ENCODE measurements around the gene BIN1. TPM values are rescaled to one million over a fixed set of nuclear protein-coding genes. Genes with fewer than 3 reads are reported as not detected.

Gene BIN1
- polyA plus RNA-seq, 1 of the 3 experiments (the other 2 are of a cell fraction) = 40.3 TPM

GRCh38 chr2:127022817-127023216, 84.1 kb downstream of the BIN1 start:
- WGBS (ENCODE audit: low lambda C conversion rate) = 89% methylated on average over 10 of the region's 10 CpGs
- no peak overlapping the region for H3K4me2 ChIP-seq
- ChIA-PET CTCF (interaction anchor here (0.7 to 1.3 kb wide), 5 partner anchors 9 to 228 kb away, joined by 3 to 5 read pairs (median 3); no protein-coding TSS in a partner anchor), POLR2A (no interaction called here)
- H3K4me3 ChIP-seq (ENCODE audit: low read depth in 2 of 2, low read length in 1 of 2) = no peak overlapping the region
- no peaks in the 10 kb centered on the region for H3K79me2 ChIP-seq (ENCODE audit: insufficient read depth)
- no peak overlapping the region for H3K9ac ChIP-seq
- no peaks in the 10 kb centered on the region for H3K9me2 ChIP-seq
- H3K4me1 ChIP-seq (ENCODE audit: control insufficient read depth in 1 of 2, insufficient read depth in 2 of 2, low read depth in 1 of 2, low read length in 1 of 2) = peaks cover 0 to 11% of the 10 kb centered on the region in 2 experiments; a peak in 2 of 4 replicates
- peaks cover 4% of the 10 kb centered on the region for H3F3A ChIP-seq (replicated peaks; ENCODE audit: insufficient read depth)
- DNase-seq = no peak
- no peak overlapping the region for H3K27ac ChIP-seq (ENCODE audit: low read depth in 2 of 2, low read length in 1 of 2)
- H4K20me1 ChIP-seq (ENCODE audit: insufficient read depth) = no peaks in the 10 kb centered on the region
- peaks cover 3% of the 10 kb centered on the region; the same call in 1 of the 2 replicates for H3K9me3 ChIP-seq
- no peaks in the 10 kb centered on the region for H3K36me3 ChIP-seq (replicated peaks in 1 of 2; ENCODE audit: control insufficient read depth in 1 of 2, insufficient read depth in 2 of 2, low read length in 1 of 2)
- H3K27me3 ChIP-seq (ENCODE audit: insufficient read depth) = peaks cover 22% of the 10 kb centered on the region
- no peak overlapping the region for H2AFZ ChIP-seq (ENCODE audit: low read depth)
- TF ChIP-seq CTCF (IDR thresholded peaks at IDR 0.05) (no peak), NRF1 (IDR thresholded peaks at IDR 0.05; ENCODE audit: low read depth, low read length) (no peak), MEF2A (IDR thresholded peaks at IDR 0.05; ENCODE audit: borderline replicate concordance, low read depth) (no peak), EZH2phosphoT487 (IDR thresholded peaks at IDR 0.05; ENCODE audit: borderline replicate concordance, low read depth) (no peak), YY1 (IDR thresholded peaks at IDR 0.05; ENCODE audit: low read depth) (no peak), NFIC (IDR thresholded peaks at IDR 0.05; ENCODE audit: borderline replicate concordance) (no peak), ELF1 (IDR thresholded peaks at IDR 0.05) (no peak)

GRCh38 chr2:127020536-127020935, 86.4 kb downstream of the BIN1 start:
- H3K27ac ChIP-seq (ENCODE audit: low read depth in 2 of 2, low read length in 1 of 2) = no peak overlapping the region
- DNase-seq = no peak
- H3K4me3 ChIP-seq (ENCODE audit: low read depth in 2 of 2, low read length in 1 of 2) = no peak overlapping the region
- no peaks in the 10 kb centered on the region for H4K20me1 ChIP-seq (ENCODE audit: insufficient read depth)
- WGBS (ENCODE audit: low lambda C conversion rate) = 42% methylated on average over 3 of the region's 3 CpGs
- peaks cover 3% of the 10 kb centered on the region; the same call in 1 of the 2 replicates for H3K9me3 ChIP-seq
- peaks cover 22% of the 10 kb centered on the region for H3K27me3 ChIP-seq (ENCODE audit: insufficient read depth)
- H2AFZ ChIP-seq (ENCODE audit: low read depth) = no peak overlapping the region
- H3F3A ChIP-seq (replicated peaks; ENCODE audit: insufficient read depth) = peaks cover 4% of the 10 kb centered on the region
- CTCF ChIA-PET = interaction anchor here (1.5 kb wide), 1 partner anchor 29 kb away, joined by 3 read pairs; no protein-coding TSS in a partner anchor
- POLR2A ChIA-PET = no interaction called here
- no peaks in the 10 kb centered on the region for H3K36me3 ChIP-seq (replicated peaks in 1 of 2; ENCODE audit: control insufficient read depth in 1 of 2, insufficient read depth in 2 of 2, low read length in 1 of 2)
- H3K4me1 ChIP-seq (ENCODE audit: control insufficient read depth in 1 of 2, insufficient read depth in 2 of 2, low read depth in 1 of 2, low read length in 1 of 2) = peaks cover 0 to 8% of the 10 kb centered on the region in 2 experiments; a peak in 1 of 4 replicates
- H3K9me2 ChIP-seq = no peaks in the 10 kb centered on the region
- no peak overlapping the region for H3K9ac ChIP-seq
- H3K4me2 ChIP-seq = no peak overlapping the region
- TF ChIP-seq TCF12 (IDR thresholded peaks at IDR 0.05) (no peak), NRF1 (IDR thresholded peaks at IDR 0.05; ENCODE audit: low read depth, low read length) (no peak), TAF1 (IDR thresholded peaks at IDR 0.05; ENCODE audit: borderline replicate concordance, low read depth, low read length) (no peak), EZH2phosphoT487 (IDR thresholded peaks at IDR 0.05; ENCODE audit: borderline replicate concordance, low read depth) (no peak)
- H3K79me2 ChIP-seq (ENCODE audit: insufficient read depth) = no peaks in the 10 kb centered on the region

GRCh38 chr2:127017548-127017947, 89.4 kb downstream of the BIN1 start:
- H3K79me2 ChIP-seq (ENCODE audit: insufficient read depth) = no peaks in the 10 kb centered on the region
- no peak overlapping the region for H3K4me3 ChIP-seq (ENCODE audit: low read depth in 2 of 2, low read length in 1 of 2)
- H3K27ac ChIP-seq (ENCODE audit: low read depth in 2 of 2, low read length in 1 of 2) = no peak overlapping the region
- ChIA-PET POLR2A (no interaction called here), CTCF (interaction anchor here (0.9 to 1.4 kb wide), 3 partner anchors 10 to 45 kb away, joined by 3 to 4 read pairs (median 3); no protein-coding TSS in a partner anchor)
- no peak for DNase-seq
- H3K27me3 ChIP-seq (ENCODE audit: insufficient read depth) = peaks cover 22% of the 10 kb centered on the region
- H4K20me1 ChIP-seq (ENCODE audit: insufficient read depth) = no peaks in the 10 kb centered on the region
- no peak overlapping the region for H3K9ac ChIP-seq
- H3K9me2 ChIP-seq = no peaks in the 10 kb centered on the region
- no peaks in the 10 kb centered on the region for H3K9me3 ChIP-seq
- peaks cover under 1 to 3% of the 10 kb centered on the region in 2 experiments; a peak in 2 of 4 replicates for H3K4me1 ChIP-seq (ENCODE audit: control insufficient read depth in 1 of 2, insufficient read depth in 2 of 2, low read depth in 1 of 2, low read length in 1 of 2)
- no peaks in the 10 kb centered on the region for H3K36me3 ChIP-seq (replicated peaks in 1 of 2; ENCODE audit: control insufficient read depth in 1 of 2, insufficient read depth in 2 of 2, low read length in 1 of 2)
- H3F3A ChIP-seq (replicated peaks; ENCODE audit: insufficient read depth) = no peaks in the 10 kb centered on the region
- 70% methylated on average over 5 of the region's 5 CpGs for WGBS (ENCODE audit: low lambda C conversion rate)
- H3K4me2 ChIP-seq = no peak overlapping the region
- no peak overlapping the region for H2AFZ ChIP-seq (ENCODE audit: low read depth)
- TF ChIP-seq EP300 (IDR thresholded peaks at IDR 0.05; ENCODE audit: borderline replicate concordance in 1 of 2, low read depth in 1 of 2, low read length in 1 of 2) (no peak), RFX5 (IDR thresholded peaks at IDR 0.05; ENCODE audit: low read length) (no peak), FOXJ3 (CRISPR knock-in tag; IDR thresholded peaks at IDR 0.05) (no peak), MAX (IDR thresholded peaks at IDR 0.05; ENCODE audit: low read depth) (no peak), IRF3 (IDR thresholded peaks at IDR 0.05; ENCODE audit: low read depth, low read length) (no peak), USF1 (IDR thresholded peaks at IDR 0.05; ENCODE audit: borderline replicate concordance, low read depth) (no peak), TCF12 (IDR thresholded peaks at IDR 0.05) (no peak), MXI1 (IDR thresholded peaks at IDR 0.05; ENCODE audit: low read depth, low read length) (no peak)
